ENCODE measurements around the gene VGLL4. TPM values are rescaled to one million over a fixed set of nuclear protein-coding genes. Genes with fewer than 3 reads are reported as not detected.
A peak's percentile ranks its signal among the peaks of the same experiment; 100 is the strongest.

The VGLL4 gene
- total RNA-seq, 1 donor from 2014 or later: 29.3 TPM

GRCh38 chr3:11568503-11569155 lies 75.1 kb downstream of the VGLL4 start:
- peaks cover 90% of the 10 kb centered on the region for H3K4me1 ChIP-seq
- DNase-seq: peak; percentile 62
- H3K4me3 ChIP-seq: peak overlapping the region; percentile 46
- no peaks in the 10 kb centered on the region for H3K9me3 ChIP-seq (replicated peaks)
- peak overlapping the region; percentile 84 for H3K27ac ChIP-seq (replicated peaks)
- H3K36me3 ChIP-seq: peaks cover 13% of the 10 kb centered on the region
- intact Hi-C loops (cut with micrococcal nuclease): no loop called here
- no peaks in the 10 kb centered on the region for H3K27me3 ChIP-seq (ENCODE audit: low read depth)
- TF ChIP-seq CTCF (IDR thresholded peaks at IDR 0.05; ENCODE audit: borderline replicate concordance): no peak

- H3K9me3 ChIP-seq (replicated peaks): no peaks in the 10 kb centered on the region
- peak overlapping the region; percentile 46 for H3K4me3 ChIP-seq
- no peak for TF ChIP-seq CTCF (IDR thresholded peaks at IDR 0.05; ENCODE audit: borderline replicate concordance)
- intact Hi-C loops (cut with micrococcal nuclease): no loop called here
- H3K27me3 ChIP-seq (ENCODE audit: low read depth): no peaks in the 10 kb centered on the region
- no peak for DNase-seq
- peak overlapping the region; percentile 84 for H3K27ac ChIP-seq (replicated peaks)
- H3K4me1 ChIP-seq: peaks cover 95% of the 10 kb centered on the region
- H3K36me3 ChIP-seq: peaks cover 22% of the 10 kb centered on the region
Measured at GRCh38 chr3:11567516-11568467, 75.9 kb downstream of the VGLL4 start.

GRCh38 chr3:11566916-11567315 lies 76.8 kb downstream of the VGLL4 start:
- Histone ChIP-seq H3K27ac (replicated peaks) (peak overlapping the region; percentile 6), H3K36me3 (peaks cover 28% of the 10 kb centered on the region)
- TF ChIP-seq CTCF (IDR thresholded peaks at IDR 0.05; ENCODE audit: borderline replicate concordance): no peak

GRCh38 chr3:11566478-11566877 lies 77.2 kb downstream of the VGLL4 start:
- DNase-seq: no peak

More at GRCh38 chr3:11566916-11567315, 76.8 kb downstream of the VGLL4 start:
- intact Hi-C loops (cut with micrococcal nuclease): no loop called here
- no peak for DNase-seq
- Histone ChIP-seq H3K27me3 (ENCODE audit: low read depth) (no peaks in the 10 kb centered on the region), H3K9me3 (replicated peaks) (no peaks in the 10 kb centered on the region), H3K4me3 (no peak overlapping the region), H3K4me1 (peaks cover 100% of the 10 kb centered on the region)

More at GRCh38 chr3:11566478-11566877, 77.2 kb downstream of the VGLL4 start:
- H3K4me3 ChIP-seq: no peak overlapping the region
- peaks cover 28% of the 10 kb centered on the region for H3K36me3 ChIP-seq
- H3K27me3 ChIP-seq (ENCODE audit: low read depth): no peaks in the 10 kb centered on the region
- no peak for TF ChIP-seq CTCF (IDR thresholded peaks at IDR 0.05; ENCODE audit: borderline replicate concordance)
- intact Hi-C loops (cut with micrococcal nuclease): no loop called here
- no peaks in the 10 kb centered on the region for H3K9me3 ChIP-seq (replicated peaks)
- H3K27ac ChIP-seq (replicated peaks): peak overlapping the region; percentile 6
- peaks cover 100% of the 10 kb centered on the region for H3K4me1 ChIP-seq

All from left ventricle myocardium inferior (tissue), 1 donor.